ENCODE data around the gene TNNT1. TPM values are rescaled to one million over a fixed set of nuclear protein-coding genes. Genes with fewer than 3 reads are reported as not detected.

Gene TNNT1
- total RNA-seq, 1 donor from 2014 or later, result 74.1 TPM

- Histone ChIP-seq H3K36me3 (no peaks in the 10 kb centered on the region), H3K27ac (no peak overlapping the region), H3K27me3 (peaks cover 20% of the 10 kb centered on the region), H3K4me2 (no peak overlapping the region), H2AFZ (replicated peaks) (no peak overlapping the region), H3F3A (ENCODE audit: low read depth) (no peaks in the 10 kb centered on the region), H3K4me3 (no peak overlapping the region), H3K9ac (no peak overlapping the region), H3K79me2 (ENCODE audit: low read depth) (no peaks in the 10 kb centered on the region), H4K20me1 (ENCODE audit: low read depth) (no peaks in the 10 kb centered on the region), H3K4me1 (no peaks in the 10 kb centered on the region), H3K9me3 (ENCODE audit: low read depth) (no peaks in the 10 kb centered on the region)
- H3K9me3 Mint-ChIP-seq, result no peaks in the 10 kb centered on the region
- no peak overlapping the region for H3K27ac Mint-ChIP-seq
- H3K27me3 Mint-ChIP-seq (ENCODE audit: insufficient read depth, low read depth), result peaks cover 15% of the 10 kb centered on the region
- peak overlapping the region; percentile 31 for H3K4me3 Mint-ChIP-seq
- DNase-seq (ENCODE audit: low spot score), result no peak
- H3K4me1 Mint-ChIP-seq, result peaks cover 4% of the 10 kb centered on the region
- TF ChIP-seq, protein P1, sequence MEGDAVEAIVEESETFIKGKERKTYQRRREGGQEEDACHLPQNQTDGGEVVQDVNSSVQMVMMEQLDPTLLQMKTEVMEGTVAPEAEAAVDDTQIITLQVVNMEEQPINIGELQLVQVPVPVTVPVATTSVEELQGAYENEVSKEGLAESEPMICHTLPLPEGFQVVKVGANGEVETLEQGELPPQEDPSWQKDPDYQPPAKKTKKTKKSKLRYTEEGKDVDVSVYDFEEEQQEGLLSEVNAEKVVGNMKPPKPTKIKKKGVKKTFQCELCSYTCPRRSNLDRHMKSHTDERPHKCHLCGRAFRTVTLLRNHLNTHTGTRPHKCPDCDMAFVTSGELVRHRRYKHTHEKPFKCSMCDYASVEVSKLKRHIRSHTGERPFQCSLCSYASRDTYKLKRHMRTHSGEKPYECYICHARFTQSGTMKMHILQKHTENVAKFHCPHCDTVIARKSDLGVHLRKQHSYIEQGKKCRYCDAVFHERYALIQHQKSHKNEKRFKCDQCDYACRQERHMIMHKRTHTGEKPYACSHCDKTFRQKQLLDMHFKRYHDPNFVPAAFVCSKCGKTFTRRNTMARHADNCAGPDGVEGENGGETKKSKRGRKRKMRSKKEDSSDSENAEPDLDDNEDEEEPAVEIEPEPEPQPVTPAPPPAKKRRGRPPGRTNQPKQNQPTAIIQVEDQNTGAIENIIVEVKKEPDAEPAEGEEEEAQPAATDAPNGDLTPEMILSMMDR (IDR thresholded peaks at IDR 0.05), result no peak
- TF ChIP-seq EZH2phosphoT487 (IDR thresholded peaks at IDR 0.05) (no peak), EZH2 (IDR thresholded peaks at IDR 0.05) (no peak)
- no peaks in the 10 kb centered on the region for H3K36me3 Mint-ChIP-seq
Measured at GRCh38 chr19:55188625-55189024, 39.6 kb upstream of the TNNT1 start.

- no peak overlapping the region for H3K4me3 ChIP-seq
- Mint-ChIP-seq H3K27ac (no peak overlapping the region), H3K4me3 (no peak overlapping the region), H3K36me3 (no peaks in the 10 kb centered on the region), H3K9me3 (peaks cover 2% of the 10 kb centered on the region), H3K27me3 (ENCODE audit: insufficient read depth, low read depth) (peaks cover 27% of the 10 kb centered on the region), H3K4me1 (peaks cover 4% of the 10 kb centered on the region)
- no peaks in the 10 kb centered on the region for H3K79me2 ChIP-seq (ENCODE audit: low read depth)
- H3K4me1 ChIP-seq, result no peaks in the 10 kb centered on the region
- H3F3A ChIP-seq (ENCODE audit: low read depth), result no peaks in the 10 kb centered on the region
- no peak overlapping the region for H3K9ac ChIP-seq
- no peaks in the 10 kb centered on the region for H3K36me3 ChIP-seq
- no peak overlapping the region for H3K27ac ChIP-seq
- TF ChIP-seq EZH2phosphoT487 (IDR thresholded peaks at IDR 0.05) (no peak), EZH2 (IDR thresholded peaks at IDR 0.05) (no peak)
- TF ChIP-seq, protein P1 (IDR thresholded peaks at IDR 0.05), result no peak
- H3K4me2 ChIP-seq, result no peak overlapping the region
- peaks cover 1% of the 10 kb centered on the region for H4K20me1 ChIP-seq (ENCODE audit: low read depth)
- H3K27me3 ChIP-seq, result peaks cover 42% of the 10 kb centered on the region
- no peak overlapping the region for H2AFZ ChIP-seq (replicated peaks)
- no peak for DNase-seq (ENCODE audit: low spot score)
- H3K9me3 ChIP-seq (ENCODE audit: low read depth), result no peaks in the 10 kb centered on the region
Measured at GRCh38 chr19:55186080-55186479, 37.1 kb upstream of the TNNT1 start.

DNA sequence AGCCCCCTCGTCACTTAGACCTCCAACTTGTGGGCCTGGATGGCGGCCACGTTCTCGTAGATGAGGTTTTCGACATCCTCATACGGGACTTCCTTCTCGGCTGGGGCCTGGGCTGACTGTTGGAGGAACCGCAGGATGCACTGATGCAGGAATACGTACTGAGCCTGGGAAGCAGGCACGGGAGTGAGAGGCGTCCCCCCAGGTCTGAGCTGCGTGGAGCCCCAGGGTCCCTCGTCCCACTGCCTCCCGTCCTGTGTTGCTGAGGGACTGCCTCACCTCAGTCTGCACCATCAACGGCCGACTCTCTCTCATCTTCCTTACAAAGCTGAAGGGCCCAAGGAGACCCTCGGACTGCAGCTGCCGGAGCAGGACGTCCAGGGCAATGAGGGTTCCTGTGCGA is 32.7 kb upstream of the TNNT1 start:
- peaks cover 17% of the 10 kb centered on the region for H4K20me1 ChIP-seq (ENCODE audit: low read depth)
- H3K4me1 ChIP-seq, result peaks cover 6% of the 10 kb centered on the region
- H3K36me3 ChIP-seq, result no peaks in the 10 kb centered on the region
- Mint-ChIP-seq H3K4me3 (peak overlapping the region; percentile 25), H3K27me3 (ENCODE audit: insufficient read depth, low read depth) (peaks cover 43% of the 10 kb centered on the region), H3K36me3 (no peaks in the 10 kb centered on the region), H3K9me3 (peaks cover 5% of the 10 kb centered on the region), H3K4me1 (peaks cover 22% of the 10 kb centered on the region), H3K27ac (no peak overlapping the region)
- no peak overlapping the region for H2AFZ ChIP-seq (replicated peaks)
- H3K27me3 ChIP-seq, result peaks cover 73% of the 10 kb centered on the region
- H3K79me2 ChIP-seq (ENCODE audit: low read depth), result no peaks in the 10 kb centered on the region
- H3K9me3 ChIP-seq (ENCODE audit: low read depth), result no peaks in the 10 kb centered on the region
- no peak overlapping the region for H3K4me2 ChIP-seq
- H3K9ac ChIP-seq, result no peak overlapping the region
- no peak for TF ChIP-seq EZH2 (IDR thresholded peaks at IDR 0.05)
- no peak for TF ChIP-seq EZH2phosphoT487 (IDR thresholded peaks at IDR 0.05)
- TF ChIP-seq, protein P1 (IDR thresholded peaks at IDR 0.05), result no peak
- DNase-seq (ENCODE audit: low spot score), result no peak
- H3K27ac ChIP-seq, result no peak overlapping the region
- no peak overlapping the region for H3K4me3 ChIP-seq
- peaks cover 5% of the 10 kb centered on the region for H3F3A ChIP-seq (ENCODE audit: low read depth)
